K562 (cell line): ENCODE results near the gene FUT9. TPM values are rescaled to one million over a fixed set of nuclear protein-coding genes. Genes with fewer than 3 reads are reported as not detected.

ENCODE experiments used
- ATAC-seq: fragments of 200-7000 bp; cut with Tn5 transposase; 3 replicates; pipeline ENCODE4 v1.9.1; 2020; ENCODE audit warnings: moderate library complexity
- BruUV-seq: library from RNA; stranded (reverse); fragments of 400-500 nt; replicated peaks from 2 replicates; lab custom pipeline; 2021; lab: Mats Ljungman, UMichigan
- CTCF ChIA-PET: fragments of 300-600 bp; formaldehyde crosslinking; extraction: SDS; loops from one replicate; lab custom pipeline; 2021; ENCODE audit warnings: low intra/inter-chr PET ratio; lab: Yijun Ruan, JAX
- POLR2A ChIA-PET: fragments of 300-600, 350-650 bp; sonication (Branson Sonifier 250); formaldehyde crosslinking; extraction: SDS; loops from one replicate; lab custom pipeline; 2021; ENCODE audit warnings: antibody characterized with exemption, inconsistent platforms; lab: Yijun Ruan, JAX
- DNase-seq, 4 experiments: peaks; one replicate each; pipeline versions ENCODE4 v3.0.0 to v3.0.0-alpha.2; 2011 to 2018; ENCODE audit warnings: low spot score in 3 of 4, mixed read lengths in 3 of 4; ENCODE audit errors: extremely low read depth in 1 of 4
- FAIRE-seq: peaks from 2 replicates; lab custom pipeline; 2011; peaks lifted over from hg19 to GRCh38; lab: Jason Lieb, UNC
- H2AFZ ChIP-seq: 2 replicates; pipeline ENCODE4 v1.6.0; 2011; ENCODE audit warnings: low read depth, low read length, control low read depth, inconsistent platforms
- H3K27ac ChIP-seq: fragments of 200-600 bp; 3 replicates; pipeline ENCODE4 v1.8.0; 2011; ENCODE audit warnings: low read depth, mild to moderate bottlenecking, control low read depth, inconsistent platforms, low read length, moderate library complexity, mixed read lengths; ENCODE audit errors: extremely low read depth
- H3K27me3 ChIP-seq, 2 experiments: fragments of 300-600 bp in 1 of 2; 2 replicates in 1 of 2; 3 replicates in 1 of 2; pipeline versions ENCODE4 v1.6.0 to v1.8.0; 2011; ENCODE audit warnings: inconsistent platforms in 2 of 2, low read length in 2 of 2, mild to moderate bottlenecking in 1 of 2, mixed read lengths in 1 of 2, moderate library complexity in 1 of 2; ENCODE audit not compliant: control insufficient read depth in 2 of 2, insufficient read depth in 2 of 2
- H3K36me3 ChIP-seq: fragments of 300-600 bp; 3 replicates; pipeline ENCODE4 v1.8.0; 2011; ENCODE audit warnings: mild to moderate bottlenecking, low read length, inconsistent platforms; ENCODE audit not compliant: control insufficient read depth, insufficient read depth
- H3K4me1 ChIP-seq, 2 experiments: fragments of 200-600 bp in 1 of 2; replicated peaks in 1 of 2; 2 replicates in 1 of 2; 3 replicates in 1 of 2; pipeline versions ENCODE4 v1.5.1 to v1.8.0; 2011; ENCODE audit warnings: inconsistent platforms in 2 of 2, low read length in 2 of 2, mild to moderate bottlenecking in 1 of 2, mixed read lengths in 1 of 2, moderate library complexity in 1 of 2; ENCODE audit not compliant: control insufficient read depth in 2 of 2, insufficient read depth in 2 of 2
- H3K4me2 ChIP-seq: 2 replicates; pipeline ENCODE4 v1.6.1; 2011; ENCODE audit warnings: low read length, control low read depth, inconsistent platforms, mixed read lengths; ENCODE audit not compliant: insufficient read depth
- H3K4me3 ChIP-seq: fragments of 200-600 bp; sonication (generic), shearing (Covaris generic); 2 replicates; pipeline ENCODE4 v1.5.1; 2016; ENCODE audit warnings: control low read depth, inconsistent platforms
- H3K79me2 ChIP-seq: fragments of 200-600 bp; 3 replicates; pipeline ENCODE4 v1.8.0; 2011; ENCODE audit warnings: low read length, inconsistent platforms; ENCODE audit not compliant: control insufficient read depth, insufficient read depth
- H3K9ac ChIP-seq, 2 experiments: 2 replicates each; pipeline versions ENCODE4 v1.6.0 to v1.6.1; 2011; ENCODE audit warnings: low read depth in 2 of 2, low read length in 2 of 2, control low read depth in 1 of 2, inconsistent platforms in 1 of 2, mild to moderate bottlenecking in 1 of 2, mixed read lengths in 1 of 2; ENCODE audit not compliant: insufficient read depth in 1 of 2
- H3K9me1 ChIP-seq: one replicate; pipeline ENCODE4 v1.6.0; 2011; ENCODE audit warnings: inconsistent platforms, mild to moderate bottlenecking, low read length, moderate library complexity; ENCODE audit not compliant: control insufficient read depth, insufficient read depth
- H3K9me3 ChIP-seq: replicated peaks from 2 replicates; pipeline ENCODE4 v1.5.1; 2011; ENCODE audit warnings: low read depth, low read length, inconsistent platforms; ENCODE audit not compliant: control insufficient read depth, insufficient read depth
- H4K20me1 ChIP-seq: replicated peaks from 2 replicates; pipeline ENCODE4 v1.6.1; 2011; ENCODE audit warnings: low read length, inconsistent platforms, mixed read lengths; ENCODE audit not compliant: control insufficient read depth, insufficient read depth
- AFF4 ChIP-seq: sonication (generic); formaldehyde crosslinking; IDR thresholded peaks from 2 replicates; pipeline ENCODE4 v1.8.0; 2023; ENCODE audit warnings: mild to moderate bottlenecking, missing genetic modification reagents
- ATF3 ChIP-seq, 2 experiments: fragments of 450-650 bp in 1 of 2; sonication (generic) in 1 of 2; formaldehyde crosslinking in 1 of 2; IDR thresholded peaks in 1 of 2; conservative IDR thresholded peaks in 1 of 2; 2 replicates each; pipeline versions ENCODE4 v1.6.1 to v1.8.1; 2016 to 2023; ENCODE audit warnings: mild to moderate bottlenecking in 2 of 2, moderate library complexity in 2 of 2, inconsistent platforms in 1 of 2, missing genetic modification reagents in 1 of 2
- CTCFL ChIP-seq: IDR thresholded peaks from 2 replicates; pipeline ENCODE4 v1.6.1; 2011; ENCODE audit warnings: borderline replicate concordance, low read depth, mild to moderate bottlenecking, moderate library complexity, low read length; ENCODE audit not compliant: insufficient read depth, poor library complexity, severe bottlenecking
- EHMT2 ChIP-seq: fragments of 450-650 bp; IDR thresholded peaks from 2 replicates; pipeline ENCODE4 v1.6.1; 2018; ENCODE audit warnings: antibody characterized with exemption
- ILF3 ChIP-seq: fragments of 450-650 bp; IDR thresholded peaks from 2 replicates; pipeline ENCODE4 v1.6.1; 2018; ENCODE audit warnings: antibody characterized with exemption, mild to moderate bottlenecking, moderate library complexity, borderline replicate concordance
- MLLT1 ChIP-seq, 2 experiments: fragments of 450-650 bp; IDR thresholded peaks; 2 replicates each; pipeline ENCODE4 v1.6.1; 2016
- POU5F1 ChIP-seq: fragments of 150-350 bp; IDR thresholded peaks from 2 replicates; pipeline ENCODE4 v1.6.1; 2014; ENCODE audit warnings: borderline replicate concordance, low read length, low read depth, mild to moderate bottlenecking; ENCODE audit not compliant: partially characterized antibody
- PTBP1 ChIP-seq: fragments of 200-400 bp; formaldehyde crosslinking; IDR thresholded peaks from 2 replicates; pipeline ENCODE4 v1.6.1; 2017; ENCODE audit warnings: low read depth, low read length
- RBM17 ChIP-seq: fragments of 200-400 bp; formaldehyde crosslinking; IDR thresholded peaks from 2 replicates; pipeline ENCODE4 v1.6.1; 2017; ENCODE audit warnings: low read depth, mild to moderate bottlenecking, low read length, borderline replicate concordance
- SRF ChIP-seq, 2 experiments: fragments of 250-450, 450-650 bp in 1 of 2; sonication (Bioruptor Pico) in 1 of 2; sonication (generic) in 1 of 2; formaldehyde crosslinking; IDR thresholded peaks; 2 replicates each; pipeline versions ENCODE4 v1.5.0 to v1.5.1; 2020 to 2022; ENCODE audit warnings: mild to moderate bottlenecking in 1 of 2, missing genetic modification reagents in 1 of 2
- ZBTB8A ChIP-seq: fragments of 450-650 bp; IDR thresholded peaks from 2 replicates; pipeline ENCODE4 v1.6.1; 2018; ENCODE audit warnings: mild to moderate bottlenecking, moderate library complexity; ENCODE audit not compliant: partially characterized antibody
- ZNF583 ChIP-seq: fragments of 250-450 bp; sonication (Bioruptor Pico); IDR thresholded peaks from 2 replicates; pipeline ENCODE4 v1.4.0; 2020
- WGBS: fragments of 100-300 bp; shearing (Covaris generic); methylation state at CpG from one replicate; pipeline ENCODE4 v1.1.6; 2016; ENCODE audit warnings: low coverage, mixed read lengths; ENCODE audit not compliant: insufficient coverage; ENCODE audit errors: missing lambda C conversion rate; 5-methylcytosine and 5-hydroxymethylcytosine counted together
- in situ Hi-C: fragments of 300-500 bp; cut with MboI; formaldehyde crosslinking; loops from 4 replicates; pipeline ENCODE4 v1.15.0; 2018; ENCODE audit warnings: inconsistent platforms, mixed read lengths
- intact Hi-C: fragments of 100-400 bp; cut with micrococcal nuclease; formaldehyde crosslinking; loops from 2 replicates; pipeline ENCODE4 v1.14.2; 2022
- polyA plus RNA-seq, 8 experiments: library from polyadenylated mRNA; depleted of rRNA in 4 of 8; stranded (reverse) in 5 of 8; unstranded in 3 of 8; fragments of >200 nt; fragmentation: Nextera tagmentation in 2 of 8; fragmentation: Illumina TruSeq in 1 of 8; extraction: Ambion mirVana in 2 of 8; extraction: Trizol in 1 of 8; gene quantifications; 2 replicates each; pipeline versions ENCODE4 v1.2.1 to v1.2.3, GENCODE V29; 2011 to 2014; ENCODE audit warnings: inconsistent platforms in 1 of 8, missing spikeins in 1 of 8
- total RNA-seq, 7 experiments: library from RNA; depleted of rRNA in 6 of 7; stranded (reverse); fragments of >200 nt in 6 of 7; fragmentation: Illumina TruSeq in 2 of 7; extraction: Trizol in 2 of 7; gene quantifications; 2 replicates each; pipeline versions ENCODE4 v1.2.1 to v1.2.3, GENCODE V29; 2011 to 2021; ENCODE audit warnings: low replicate concordance in 1 of 7

FUT9 gene
- total and polyA plus RNA-seq, 9 of the 15 experiments (the other 6 are each of a cell fraction or from before 2014, with no cell fraction given): not detected

GRCh38 chr6:96157018-96157565, 141.3 kb downstream of the FUT9 start:
- BruUV-seq: no TSS peak
- no peaks in the 10 kb centered on the region for H3K27me3 ChIP-seq
- no peak overlapping the region for H2AFZ ChIP-seq
- intact Hi-C loops: no loop called here
- no peak overlapping the region for H3K27ac ChIP-seq
- no peak overlapping the region for H3K9ac ChIP-seq
- DNase-seq: no peak
- ATAC-seq: no peak
- no peaks in the 10 kb centered on the region for H4K20me1 ChIP-seq
- H3K36me3 ChIP-seq: no peaks in the 10 kb centered on the region
- POLR2A ChIA-PET: no interaction called here
- CTCF ChIA-PET: no interaction called here
- FAIRE-seq: no peak
- H3K4me3 ChIP-seq: no peak overlapping the region
- in situ Hi-C loops: no loop called here
- WGBS: 0% methylated on average over 3 of the region's 3 CpGs
- no peaks in the 10 kb centered on the region for H3K4me1 ChIP-seq
- H3K4me2 ChIP-seq: no peak overlapping the region
- H3K79me2 ChIP-seq: no peaks in the 10 kb centered on the region
- no peaks in the 10 kb centered on the region; the same call in 1 of the 2 replicates for H3K9me3 ChIP-seq
- H3K9me1 ChIP-seq: no peaks in the 10 kb centered on the region
- TF ChIP-seq SRF (CRISPR knock-in tag; IDR thresholded peaks at IDR 0.05) (no peak), ZNF583 (no peak), RBM17 (no peak), MLLT1 (IDR thresholded peaks at IDR 0.05) (no peak), ILF3 (no peak), EHMT2 (no peak), ATF3 (IDR thresholded peaks at IDR 0.05) (no peak), ATF3 (CRISPR knock-in tag; conservative IDR thresholded peaks at IDR 0.05) (no peak), CTCFL (no peak), ZBTB8A (no peak), AFF4 (CRISPR knock-in tag) (no peak), POU5F1 (no peak), PTBP1 (no peak)
